HPDE6-E6E7 (cell line): ENCODE results near the gene ZBTB34.

Experiments
- DNase-seq: peaks from one replicate; pipeline ENCODE4 v3.0.0; 2011; ENCODE audit warnings: missing footprints; ENCODE audit errors: extremely low spot score

Gene ZBTB34

GRCh38 chr9:126842977-126843799 is 17.3 kb upstream of the ZBTB34 start:
- DNase-seq = no peak

GRCh38 chr9:126844085-126844484 is 16.4 kb upstream of the ZBTB34 start:
- peak; percentile 29 for DNase-seq

- DNase-seq = no peak
Measured at GRCh38 chr9:126847051-126847450, 13.4 kb upstream of the ZBTB34 start.

- no peak for DNase-seq
Measured at GRCh38 chr9:126849591-126850225, 10.7 kb upstream of the ZBTB34 start.

GRCh38 chr9:126851286-126851880 is 9.1 kb upstream of the ZBTB34 start:
- DNase-seq = no peak

GRCh38 chr9:126852086-126852688 is 8.3 kb upstream of the ZBTB34 start:
- no peak for DNase-seq

- peak; percentile 27 for DNase-seq
Measured at GRCh38 chr9:126853667-126854066, 6.8 kb upstream of the ZBTB34 start.

GRCh38 chr9:126854734-126855133 is 5.7 kb upstream of the ZBTB34 start:
- no peak for DNase-seq

- DNase-seq = no peak
Measured at GRCh38 chr9:126856326-126856877, 4.0 kb upstream of the ZBTB34 start.

GRCh38 chr9:126857261-126857960 is 3.0 kb upstream of the ZBTB34 start:
- no peak for DNase-seq

GRCh38 chr9:126859111-126859510 is 1.3 kb upstream of the ZBTB34 start:
- no peak for DNase-seq

GRCh38 chr9:126860757-126861466 is 473 bp downstream of the ZBTB34 start:
- no peak for DNase-seq

GRCh38 chr9:126861707-126862103 is 1.3 kb downstream of the ZBTB34 start:
- no peak for DNase-seq

- DNase-seq = no peak
Measured at GRCh38 chr9:126862104-126862761, 1.8 kb downstream of the ZBTB34 start.

- DNase-seq = no peak
Measured at GRCh38 chr9:126864771-126865170, 4.3 kb downstream of the ZBTB34 start.

GRCh38 chr9:126869368-126869767 is 8.9 kb downstream of the ZBTB34 start:
- DNase-seq = no peak

- DNase-seq = no peak
Measured at GRCh38 chr9:126872516-126872915, 12.1 kb downstream of the ZBTB34 start.

- DNase-seq = no peak
Measured at GRCh38 chr9:126874546-126875314, 14.3 kb downstream of the ZBTB34 start.

- no peak for DNase-seq
Measured at GRCh38 chr9:126875756-126876510, 15.5 kb downstream of the ZBTB34 start.
